IMR-90 (cell line): Measurements from ENCODE around the gene ANXA2. TPM values are rescaled to one million over a fixed set of nuclear protein-coding genes. Genes with fewer than 3 reads are reported as not detected.

Experiments
- ATAC-seq: fragments of 200-7000 bp; cut with Tn5 transposase; 2 replicates; pipeline ENCODE4 v1.9.1; 2020; ENCODE audit warnings: low read depth, mild to moderate bottlenecking, moderate library complexity
- BruUV-seq: library from RNA; stranded (reverse); fragments of 400-500 nt; replicated peaks from 2 replicates; lab custom pipeline; 2021; lab: Mats Ljungman, UMichigan
- CTCF ChIA-PET: fragments of 300-600 bp; formaldehyde crosslinking; extraction: SDS; loops from one replicate; lab custom pipeline; 2021; ENCODE audit warnings: antibody characterized with exemption; lab: Yijun Ruan, JAX
- POLR2A ChIA-PET: fragments of 300-600 bp; sonication (Branson Sonifier 250); formaldehyde crosslinking; loops from one replicate; lab custom pipeline; 2022; ENCODE audit warnings: antibody characterized with exemption; ENCODE audit not compliant: unreplicated experiment; lab: Charles Lee
- DNase-seq: peaks from one replicate; pipeline ENCODE4 v3.0.0; 2013
- H2AFZ ChIP-seq: replicated peaks from 2 replicates; pipeline ENCODE3; 2013; ENCODE audit warnings: low read length, mild to moderate bottlenecking; ENCODE audit not compliant: poor library complexity
- H2AK5ac ChIP-seq: 2 replicates; pipeline ENCODE4 v1.6.1; 2013; ENCODE audit warnings: low read depth, low read length, inconsistent platforms
- H2AK9ac ChIP-seq: replicated peaks from 2 replicates; pipeline ENCODE3; 2013; ENCODE audit warnings: mild to moderate bottlenecking, low read depth, low read length, moderate library complexity; ENCODE audit not compliant: poor library complexity
- H2BK120ac ChIP-seq: 2 replicates; pipeline ENCODE4 v1.6.1; 2013; ENCODE audit warnings: low read depth, low read length, inconsistent platforms
- H2BK15ac ChIP-seq: 3 replicates; pipeline ENCODE4 v1.6.1; 2013; ENCODE audit warnings: low read depth, low read length, inconsistent platforms
- H2BK20ac ChIP-seq: 2 replicates; pipeline ENCODE4 v1.6.1; 2013; ENCODE audit warnings: low read depth, mild to moderate bottlenecking, inconsistent platforms, low read length, moderate library complexity
- H2BK5ac ChIP-seq: 2 replicates; pipeline ENCODE4 v1.6.1; 2013; ENCODE audit warnings: mild to moderate bottlenecking, low read depth, low read length, inconsistent platforms; ENCODE audit not compliant: poor library complexity, severe bottlenecking
- H3K14ac ChIP-seq: replicated peaks from 2 replicates; pipeline ENCODE4 v1.6.1; 2013; ENCODE audit warnings: low read depth, low read length, inconsistent platforms
- H3K18ac ChIP-seq: 2 replicates; pipeline ENCODE4 v1.6.1; 2013; ENCODE audit warnings: low read depth, low read length, control low read depth
- H3K23ac ChIP-seq: 2 replicates; pipeline ENCODE4 v1.6.1; 2013; ENCODE audit warnings: low read depth, low read length, inconsistent platforms
- H3K27ac ChIP-seq: 2 replicates; pipeline ENCODE4 v1.5.1; 2013; ENCODE audit warnings: mild to moderate bottlenecking, control low read depth, low read length; ENCODE audit not compliant: insufficient read depth
- H3K27me3 ChIP-seq: 2 replicates; pipeline ENCODE4 v1.6.1; 2013; ENCODE audit warnings: low read length; ENCODE audit not compliant: control insufficient read depth, insufficient read depth
- H3K36me3 ChIP-seq: 2 replicates; pipeline ENCODE4 v1.6.1; 2013; ENCODE audit warnings: low read length, mixed read lengths; ENCODE audit not compliant: control insufficient read depth, insufficient read depth
- H3K4ac ChIP-seq: 2 replicates; pipeline ENCODE4 v1.6.1; 2013; ENCODE audit warnings: low read depth, low read length, inconsistent platforms
- H3K4me1 ChIP-seq: 2 replicates; pipeline ENCODE4 v1.6.1; 2013; ENCODE audit warnings: low read length, mixed read lengths; ENCODE audit not compliant: control insufficient read depth, insufficient read depth
- H3K4me2 ChIP-seq: 2 replicates; pipeline ENCODE4 v1.6.1; 2013; ENCODE audit warnings: low read depth, mild to moderate bottlenecking, control low read depth, low read length, moderate library complexity
- H3K4me3 ChIP-seq: 2 replicates; pipeline ENCODE4 v1.5.1; 2013; ENCODE audit warnings: low read depth, mild to moderate bottlenecking, control low read depth, low read length, moderate library complexity; ENCODE audit not compliant: insufficient read depth
- H3K56ac ChIP-seq: 2 replicates; pipeline ENCODE4 v1.6.1; 2013; ENCODE audit warnings: low read length, inconsistent platforms; ENCODE audit not compliant: insufficient read depth; ENCODE audit errors: extremely low read depth
- H3K79me1 ChIP-seq, 2 experiments: 2 replicates each; pipeline ENCODE4 v1.6.1; 2013; ENCODE audit warnings: low read length in 2 of 2, inconsistent platforms in 1 of 2, low read depth in 1 of 2
- H3K9ac ChIP-seq: 2 replicates; pipeline ENCODE4 v1.6.1; 2013; ENCODE audit warnings: low read depth, low read length, control low read depth
- H3K9me1 ChIP-seq: 2 replicates; pipeline ENCODE4 v1.6.1; 2013; ENCODE audit warnings: low read length, inconsistent platforms; ENCODE audit not compliant: insufficient read depth
- H3K9me3 ChIP-seq: 2 replicates; pipeline ENCODE4 v1.6.1; 2013; ENCODE audit warnings: low read length; ENCODE audit not compliant: control insufficient read depth, insufficient read depth
- H4K20me1 ChIP-seq: 2 replicates; pipeline ENCODE4 v1.6.1; 2013; ENCODE audit warnings: low read length, inconsistent platforms; ENCODE audit not compliant: insufficient read depth
- H4K5ac ChIP-seq: 2 replicates; pipeline ENCODE4 v1.6.1; 2013; ENCODE audit warnings: mild to moderate bottlenecking, low read depth, low read length, control low read depth
- H4K8ac ChIP-seq, 2 experiments: 2 replicates each; pipeline ENCODE4 v1.6.1; 2013; ENCODE audit warnings: low read depth in 2 of 2, low read length in 2 of 2, control low read depth in 1 of 2, inconsistent platforms in 1 of 2
- H4K91ac ChIP-seq: 2 replicates; pipeline ENCODE4 v1.6.1; 2013; ENCODE audit warnings: low read depth, low read length, inconsistent platforms; ENCODE audit not compliant: insufficient read depth
- BHLHE40 ChIP-seq: fragments of 150-350 bp; IDR thresholded peaks from 2 replicates; pipeline ENCODE4 v1.6.1; 2016; ENCODE audit warnings: mild to moderate bottlenecking, low read depth, low read length
- CEBPB ChIP-seq: IDR thresholded peaks from 2 replicates; pipeline ENCODE4 v1.6.1; 2012; ENCODE audit warnings: low read depth, low read length, improper control_type of control experiment
- CHD1 ChIP-seq: IDR thresholded peaks from 2 replicates; pipeline ENCODE4 v1.6.1; 2012; ENCODE audit warnings: low read depth, low read length, improper control_type of control experiment
- MAFK ChIP-seq: IDR thresholded peaks from 2 replicates; pipeline ENCODE4 v1.6.1; 2012; ENCODE audit warnings: low read depth, low read length, improper control_type of control experiment
- MAZ ChIP-seq: IDR thresholded peaks from 2 replicates; pipeline ENCODE4 v1.6.1; 2012; ENCODE audit warnings: low read depth, mild to moderate bottlenecking, low read length, improper control_type of control experiment, moderate library complexity, borderline replicate concordance
- MXI1 ChIP-seq: IDR thresholded peaks from 2 replicates; pipeline ENCODE4 v1.6.1; 2012; ENCODE audit warnings: low read depth, mild to moderate bottlenecking, low read length, moderate library complexity, borderline replicate concordance
- NFE2L2 ChIP-seq: fragments of 150-350 bp; IDR thresholded peaks from 2 replicates; pipeline ENCODE4 v1.6.1; 2016; ENCODE audit warnings: low read depth, mild to moderate bottlenecking, low read length
- POLR2A ChIP-seq: IDR thresholded peaks from 2 replicates; pipeline ENCODE4 v1.6.1; 2012; ENCODE audit warnings: mild to moderate bottlenecking, low read depth, low read length
- RCOR1 ChIP-seq: IDR thresholded peaks from 2 replicates; pipeline ENCODE4 v1.6.1; 2012; ENCODE audit warnings: mild to moderate bottlenecking, low read length, improper control_type of control experiment; ENCODE audit not compliant: insufficient replicate concordance
- RFX5 ChIP-seq: IDR thresholded peaks from 2 replicates; pipeline ENCODE4 v1.8.0; 2012; ENCODE audit warnings: low read depth, mild to moderate bottlenecking, low read length, moderate library complexity
- WGBS, 2 experiments: methylation state at CpG; one replicate each; pipeline versions ENCODE4 v1.1.5 to v1.1.7; 2013; ENCODE audit warnings: missing lambda C conversion rate in 2 of 2; ENCODE audit not compliant: insufficient read length in 1 of 2; ENCODE audit errors: extremely low coverage in 2 of 2; 5-methylcytosine and 5-hydroxymethylcytosine counted together
- dilution Hi-C: fragments of 300-500 bp; cut with HindIII; formaldehyde crosslinking; loops from one replicate; pipeline ENCODE4 v1.14.3; 2018; ENCODE audit warnings: low sequenced_read_pairs; ENCODE audit not compliant: unreplicated experiment
- in situ Hi-C: fragments of 300-500 bp; cut with MboI; formaldehyde crosslinking; loops from 3 replicates; pipeline ENCODE4 v1.14.3; 2019; ENCODE audit warnings: low sequenced_read_pairs, inconsistent platforms, mixed read lengths
- intact Hi-C: fragments of 100-400 bp; cut with micrococcal nuclease; formaldehyde crosslinking; loops from 2 replicates; pipeline ENCODE4 v1.10.0; 2022
- polyA plus RNA-seq, 3 experiments: library from polyadenylated mRNA; depleted of rRNA; stranded (reverse); fragments of >200 nt; gene quantifications; 2 replicates each; pipeline ENCODE4 v1.2.3, GENCODE V29; 2012; ENCODE audit warnings: low replicate concordance in 1 of 3
- total RNA-seq: library from RNA; depleted of rRNA; stranded (reverse); fragments of >200 nt; gene quantifications from 2 replicates; pipeline ENCODE4 v1.2.3, GENCODE V29; 2012
- TF ChIP-seq, protein P1 (sequence below): conservative IDR thresholded peaks from 2 replicates; pipeline ENCODE4 v1.5.1; 2012; ENCODE audit warnings: mild to moderate bottlenecking, low read depth, low read length, improper control_type of control experiment
- TF ChIP-seq, protein P2 (sequence below): fragments of 150-350 bp; IDR thresholded peaks from 2 replicates; pipeline ENCODE4 v1.6.1; 2017; ENCODE audit warnings: mild to moderate bottlenecking, antibody characterized with exemption, low read length, low read depth
- TF ChIP-seq, protein P3 (sequence below): fragments of 150-350 bp; IDR thresholded peaks from 2 replicates; pipeline ENCODE4 v1.6.1; 2016; ENCODE audit warnings: low read depth, mild to moderate bottlenecking, low read length, moderate library complexity, borderline replicate concordance

The ANXA2 gene
- total and polyA plus RNA-seq, 2 of the 4 experiments (the other 2 are of a cell fraction), result 7,454 to 8,412 TPM

GRCh38 chr15:60315878-60316277 lies 81.9 kb downstream of the ANXA2 start:
- no peak overlapping the region for H2BK120ac ChIP-seq
- ATAC-seq, result no peak
- H3K14ac ChIP-seq, result no peak overlapping the region
- WGBS, 2 experiments, result no CpG with 5 or more reads among the region's 4 CpGs
- no peaks in the 10 kb centered on the region for H3K9me1 ChIP-seq
- BruUV-seq, result no TSS peak
- no peaks in the 10 kb centered on the region for H3K4me1 ChIP-seq
- H2AFZ ChIP-seq, result no peak overlapping the region
- H3K18ac ChIP-seq, result no peak overlapping the region
- H3K4ac ChIP-seq, result no peak overlapping the region
- H2BK20ac ChIP-seq, result no peak overlapping the region
- no peak overlapping the region for H4K5ac ChIP-seq
- no peak overlapping the region for H2AK9ac ChIP-seq
- ChIA-PET POLR2A (no interaction called here), CTCF (no interaction called here)
- H4K8ac ChIP-seq, result no peak overlapping the region
- no peaks in the 10 kb centered on the region for H3K9me3 ChIP-seq
- H3K9ac ChIP-seq, result no peak overlapping the region
- H3K23ac ChIP-seq, result no peak overlapping the region
- H3K36me3 ChIP-seq, result no peaks in the 10 kb centered on the region
- no peaks in the 10 kb centered on the region for H3K79me1 ChIP-seq
- TF ChIP-seq POLR2A, result no peak
- TF ChIP-seq MAZ, result no peak
- TF ChIP-seq MXI1, result no peak
- no peak for TF ChIP-seq MAFK
- no peak for TF ChIP-seq BHLHE40
- TF ChIP-seq CEBPB, result no peak
- TF ChIP-seq, protein P1, sequence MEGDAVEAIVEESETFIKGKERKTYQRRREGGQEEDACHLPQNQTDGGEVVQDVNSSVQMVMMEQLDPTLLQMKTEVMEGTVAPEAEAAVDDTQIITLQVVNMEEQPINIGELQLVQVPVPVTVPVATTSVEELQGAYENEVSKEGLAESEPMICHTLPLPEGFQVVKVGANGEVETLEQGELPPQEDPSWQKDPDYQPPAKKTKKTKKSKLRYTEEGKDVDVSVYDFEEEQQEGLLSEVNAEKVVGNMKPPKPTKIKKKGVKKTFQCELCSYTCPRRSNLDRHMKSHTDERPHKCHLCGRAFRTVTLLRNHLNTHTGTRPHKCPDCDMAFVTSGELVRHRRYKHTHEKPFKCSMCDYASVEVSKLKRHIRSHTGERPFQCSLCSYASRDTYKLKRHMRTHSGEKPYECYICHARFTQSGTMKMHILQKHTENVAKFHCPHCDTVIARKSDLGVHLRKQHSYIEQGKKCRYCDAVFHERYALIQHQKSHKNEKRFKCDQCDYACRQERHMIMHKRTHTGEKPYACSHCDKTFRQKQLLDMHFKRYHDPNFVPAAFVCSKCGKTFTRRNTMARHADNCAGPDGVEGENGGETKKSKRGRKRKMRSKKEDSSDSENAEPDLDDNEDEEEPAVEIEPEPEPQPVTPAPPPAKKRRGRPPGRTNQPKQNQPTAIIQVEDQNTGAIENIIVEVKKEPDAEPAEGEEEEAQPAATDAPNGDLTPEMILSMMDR, result no peak
- TF ChIP-seq CHD1, result no peak
- TF ChIP-seq, protein P2, sequence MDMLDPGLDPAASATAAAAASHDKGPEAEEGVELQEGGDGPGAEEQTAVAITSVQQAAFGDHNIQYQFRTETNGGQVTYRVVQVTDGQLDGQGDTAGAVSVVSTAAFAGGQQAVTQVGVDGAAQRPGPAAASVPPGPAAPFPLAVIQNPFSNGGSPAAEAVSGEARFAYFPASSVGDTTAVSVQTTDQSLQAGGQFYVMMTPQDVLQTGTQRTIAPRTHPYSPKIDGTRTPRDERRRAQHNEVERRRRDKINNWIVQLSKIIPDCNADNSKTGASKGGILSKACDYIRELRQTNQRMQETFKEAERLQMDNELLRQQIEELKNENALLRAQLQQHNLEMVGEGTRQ, result no peak
- TF ChIP-seq RFX5, result no peak
- TF ChIP-seq RCOR1, result no peak
- TF ChIP-seq, protein P3, sequence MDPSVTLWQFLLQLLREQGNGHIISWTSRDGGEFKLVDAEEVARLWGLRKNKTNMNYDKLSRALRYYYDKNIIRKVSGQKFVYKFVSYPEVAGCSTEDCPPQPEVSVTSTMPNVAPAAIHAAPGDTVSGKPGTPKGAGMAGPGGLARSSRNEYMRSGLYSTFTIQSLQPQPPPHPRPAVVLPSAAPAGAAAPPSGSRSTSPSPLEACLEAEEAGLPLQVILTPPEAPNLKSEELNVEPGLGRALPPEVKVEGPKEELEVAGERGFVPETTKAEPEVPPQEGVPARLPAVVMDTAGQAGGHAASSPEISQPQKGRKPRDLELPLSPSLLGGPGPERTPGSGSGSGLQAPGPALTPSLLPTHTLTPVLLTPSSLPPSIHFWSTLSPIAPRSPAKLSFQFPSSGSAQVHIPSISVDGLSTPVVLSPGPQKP, result no peak
- no peak for TF ChIP-seq NFE2L2
- no peak overlapping the region for H3K4me3 ChIP-seq
- dilution Hi-C loops, result no loop called here
- H4K91ac ChIP-seq, result no peak overlapping the region
- peaks cover 31% of the 10 kb centered on the region for H3K27me3 ChIP-seq
- H2AK5ac ChIP-seq, result no peak overlapping the region
- H3K56ac ChIP-seq, result no peak overlapping the region
- intact Hi-C loops, result no loop called here
- no peak overlapping the region for H2BK15ac ChIP-seq
- no peak overlapping the region for H3K27ac ChIP-seq
- DNase-seq, result no peak
- H3K4me2 ChIP-seq, result no peak overlapping the region
- H4K20me1 ChIP-seq, result no peaks in the 10 kb centered on the region
- in situ Hi-C loops, result no loop called here
- H2BK5ac ChIP-seq, result no peak overlapping the region
